K562 (cell line): Measurements from ENCODE around the gene MYL12B. TPM values are rescaled to one million over a fixed set of nuclear protein-coding genes. Genes with fewer than 3 reads are reported as not detected.

Experiments
- ATAC-seq: fragments of 200-7000 bp; cut with Tn5 transposase; 3 replicates; pipeline ENCODE4 v1.9.1; 2020; ENCODE audit warnings: moderate library complexity
- BruUV-seq: library from RNA; stranded (reverse); fragments of 400-500 nt; replicated peaks from 2 replicates; lab custom pipeline; 2021; lab: Mats Ljungman, UMichigan
- CTCF ChIA-PET: fragments of 300-600 bp; formaldehyde crosslinking; extraction: SDS; loops from one replicate; lab custom pipeline; 2021; ENCODE audit warnings: low intra/inter-chr PET ratio; lab: Yijun Ruan, JAX
- POLR2A ChIA-PET: fragments of 300-600, 350-650 bp; sonication (Branson Sonifier 250); formaldehyde crosslinking; extraction: SDS; loops from one replicate; lab custom pipeline; 2021; ENCODE audit warnings: antibody characterized with exemption, inconsistent platforms; lab: Yijun Ruan, JAX
- DNase-seq, 4 experiments: peaks; one replicate each; pipeline versions ENCODE4 v3.0.0 to v3.0.0-alpha.2; 2011 to 2018; ENCODE audit warnings: low spot score in 3 of 4, mixed read lengths in 3 of 4; ENCODE audit errors: extremely low read depth in 1 of 4
- FAIRE-seq: peaks from 2 replicates; lab custom pipeline; 2011; peaks lifted over from hg19 to GRCh38; lab: Jason Lieb, UNC
- H2AFZ ChIP-seq: 2 replicates; pipeline ENCODE4 v1.6.0; 2011; ENCODE audit warnings: low read depth, low read length, control low read depth, inconsistent platforms
- H3K27ac ChIP-seq: fragments of 200-600 bp; 3 replicates; pipeline ENCODE4 v1.8.0; 2011; ENCODE audit warnings: low read depth, mild to moderate bottlenecking, control low read depth, inconsistent platforms, low read length, moderate library complexity, mixed read lengths; ENCODE audit errors: extremely low read depth
- H3K27me3 ChIP-seq, 2 experiments: fragments of 300-600 bp in 1 of 2; 2 replicates in 1 of 2; 3 replicates in 1 of 2; pipeline versions ENCODE4 v1.6.0 to v1.8.0; 2011; ENCODE audit warnings: inconsistent platforms in 2 of 2, low read length in 2 of 2, mild to moderate bottlenecking in 1 of 2, mixed read lengths in 1 of 2, moderate library complexity in 1 of 2; ENCODE audit not compliant: control insufficient read depth in 2 of 2, insufficient read depth in 2 of 2
- H3K36me3 ChIP-seq: fragments of 300-600 bp; 3 replicates; pipeline ENCODE4 v1.8.0; 2011; ENCODE audit warnings: mild to moderate bottlenecking, low read length, inconsistent platforms; ENCODE audit not compliant: control insufficient read depth, insufficient read depth
- H3K4me1 ChIP-seq, 2 experiments: fragments of 200-600 bp in 1 of 2; replicated peaks in 1 of 2; 2 replicates in 1 of 2; 3 replicates in 1 of 2; pipeline versions ENCODE4 v1.5.1 to v1.8.0; 2011; ENCODE audit warnings: inconsistent platforms in 2 of 2, low read length in 2 of 2, mild to moderate bottlenecking in 1 of 2, mixed read lengths in 1 of 2, moderate library complexity in 1 of 2; ENCODE audit not compliant: control insufficient read depth in 2 of 2, insufficient read depth in 2 of 2
- H3K4me2 ChIP-seq: 2 replicates; pipeline ENCODE4 v1.6.1; 2011; ENCODE audit warnings: low read length, control low read depth, inconsistent platforms, mixed read lengths; ENCODE audit not compliant: insufficient read depth
- H3K4me3 ChIP-seq: fragments of 200-600 bp; sonication (generic), shearing (Covaris generic); 2 replicates; pipeline ENCODE4 v1.5.1; 2016; ENCODE audit warnings: control low read depth, inconsistent platforms
- H3K79me2 ChIP-seq: fragments of 200-600 bp; 3 replicates; pipeline ENCODE4 v1.8.0; 2011; ENCODE audit warnings: low read length, inconsistent platforms; ENCODE audit not compliant: control insufficient read depth, insufficient read depth
- H3K9ac ChIP-seq, 2 experiments: 2 replicates each; pipeline versions ENCODE4 v1.6.0 to v1.6.1; 2011; ENCODE audit warnings: low read depth in 2 of 2, low read length in 2 of 2, control low read depth in 1 of 2, inconsistent platforms in 1 of 2, mild to moderate bottlenecking in 1 of 2, mixed read lengths in 1 of 2; ENCODE audit not compliant: insufficient read depth in 1 of 2
- H3K9me1 ChIP-seq: one replicate; pipeline ENCODE4 v1.6.0; 2011; ENCODE audit warnings: inconsistent platforms, mild to moderate bottlenecking, low read length, moderate library complexity; ENCODE audit not compliant: control insufficient read depth, insufficient read depth
- H3K9me3 ChIP-seq: replicated peaks from 2 replicates; pipeline ENCODE4 v1.5.1; 2011; ENCODE audit warnings: low read depth, low read length, inconsistent platforms; ENCODE audit not compliant: control insufficient read depth, insufficient read depth
- H4K20me1 ChIP-seq: replicated peaks from 2 replicates; pipeline ENCODE4 v1.6.1; 2011; ENCODE audit warnings: low read length, inconsistent platforms, mixed read lengths; ENCODE audit not compliant: control insufficient read depth, insufficient read depth
- CHAMP1 ChIP-seq: fragments of 450-650 bp; IDR thresholded peaks from 2 replicates; pipeline ENCODE4 v1.6.1; 2016; ENCODE audit warnings: mild to moderate bottlenecking
- DDX20 ChIP-seq: fragments of 450-650 bp; IDR thresholded peaks from 2 replicates; pipeline ENCODE4 v1.6.1; 2016; ENCODE audit warnings: missing genetic modification characterization, low read depth, mild to moderate bottlenecking, missing compliant biosample characterization, moderate library complexity
- DIDO1 ChIP-seq: fragments of 450-650 bp; IDR thresholded peaks from 2 replicates; pipeline ENCODE4 v1.6.1; 2016; ENCODE audit warnings: low read depth, missing biosample characterization, missing genetic modification characterization
- EGR1 ChIP-seq: fragments of 450-650 bp; conservative IDR thresholded peaks from 2 replicates; pipeline ENCODE4 v1.6.1; 2017; ENCODE audit warnings: mild to moderate bottlenecking
- ELF4 ChIP-seq: fragments of 450-650 bp; formaldehyde crosslinking; IDR thresholded peaks from 2 replicates; pipeline ENCODE4 v1.4.0; 2022; ENCODE audit warnings: missing genetic modification characterization
- EP400 ChIP-seq: fragments of 450-650 bp; IDR thresholded peaks from 2 replicates; pipeline ENCODE4 v1.6.1; 2017; ENCODE audit warnings: antibody characterized with exemption, mild to moderate bottlenecking, moderate library complexity
- ESRRA ChIP-seq: fragments of 450-650 bp; IDR thresholded peaks from 2 replicates; pipeline ENCODE4 v1.6.1; 2014; ENCODE audit warnings: low read depth, mild to moderate bottlenecking, moderate library complexity, borderline replicate concordance
- HNRNPLL ChIP-seq: fragments of 200-400 bp; formaldehyde crosslinking; IDR thresholded peaks from 2 replicates; pipeline ENCODE4 v1.6.1; 2017; ENCODE audit warnings: low read length, low read depth, mild to moderate bottlenecking; ENCODE audit not compliant: poor library complexity, severe bottlenecking
- JUN ChIP-seq, 2 experiments: sonication (generic) in 1 of 2; formaldehyde crosslinking in 1 of 2; IDR thresholded peaks; 2 replicates each; pipeline versions ENCODE4 v1.6.1 to v1.8.0; 2012 to 2022; ENCODE audit warnings: borderline replicate concordance in 2 of 2, mild to moderate bottlenecking in 2 of 2, improper control_type of control experiment in 1 of 2, low read depth in 1 of 2, low read length in 1 of 2, missing genetic modification reagents in 1 of 2
- MYNN ChIP-seq, 2 experiments: sonication (generic); formaldehyde crosslinking in 1 of 2; IDR thresholded peaks; 2 replicates each; pipeline versions ENCODE4 v1.5.0 to v1.6.1; 2016 to 2020; ENCODE audit warnings: antibody characterized with exemption in 1 of 2, missing genetic modification reagents in 1 of 2
- PHB2 ChIP-seq: fragments of 450-650 bp; IDR thresholded peaks from 2 replicates; pipeline ENCODE4 v1.6.1; 2017; ENCODE audit warnings: low read depth
- RB1 ChIP-seq: fragments of 450-650 bp; IDR thresholded peaks from 2 replicates; pipeline ENCODE4 v1.6.1; 2017; ENCODE audit warnings: low read depth, mild to moderate bottlenecking
- SMAD3 ChIP-seq: fragments of 450-650 bp; formaldehyde crosslinking; conservative IDR thresholded peaks from 2 replicates; pipeline ENCODE4 v1.4.0; 2020; ENCODE audit warnings: mild to moderate bottlenecking
- YBX1 ChIP-seq: fragments of 450-650 bp; IDR thresholded peaks from 2 replicates; pipeline ENCODE4 v1.7.1; 2016; ENCODE audit warnings: mild to moderate bottlenecking
- ZC3H4 ChIP-seq: sonication (generic); formaldehyde crosslinking; IDR thresholded peaks from 2 replicates; pipeline ENCODE4 v1.9.0; 2021; ENCODE audit warnings: missing genetic modification reagents, borderline replicate concordance
- ZNF212 ChIP-seq: fragments of 450-650 bp; formaldehyde crosslinking; IDR thresholded peaks from 2 replicates; pipeline ENCODE4 v1.4.0; 2020; ENCODE audit warnings: mild to moderate bottlenecking
- ZNF511 ChIP-seq: sonication (generic); formaldehyde crosslinking; IDR thresholded peaks from 2 replicates; pipeline ENCODE4 v1.8.0; 2022; ENCODE audit warnings: mild to moderate bottlenecking, missing genetic modification reagents
- ZNF551 ChIP-seq: fragments of 250-450 bp; sonication (Bioruptor Pico); IDR thresholded peaks from 2 replicates; pipeline ENCODE4 v1.5.0; 2021; ENCODE audit warnings: mild to moderate bottlenecking, moderate library complexity
- WGBS: fragments of 100-300 bp; shearing (Covaris generic); methylation state at CpG from one replicate; pipeline ENCODE4 v1.1.6; 2016; ENCODE audit warnings: low coverage, mixed read lengths; ENCODE audit not compliant: insufficient coverage; ENCODE audit errors: missing lambda C conversion rate; 5-methylcytosine and 5-hydroxymethylcytosine counted together
- in situ Hi-C: fragments of 300-500 bp; cut with MboI; formaldehyde crosslinking; loops from 4 replicates; pipeline ENCODE4 v1.15.0; 2018; ENCODE audit warnings: inconsistent platforms, mixed read lengths
- intact Hi-C: fragments of 100-400 bp; cut with micrococcal nuclease; formaldehyde crosslinking; loops from 2 replicates; pipeline ENCODE4 v1.14.2; 2022
- polyA plus RNA-seq, 8 experiments: library from polyadenylated mRNA; depleted of rRNA in 4 of 8; stranded (reverse) in 5 of 8; unstranded in 3 of 8; fragments of >200 nt; fragmentation: Nextera tagmentation in 2 of 8; fragmentation: Illumina TruSeq in 1 of 8; extraction: Ambion mirVana in 2 of 8; extraction: Trizol in 1 of 8; gene quantifications; 2 replicates each; pipeline versions ENCODE4 v1.2.1 to v1.2.3, GENCODE V29; 2011 to 2014; ENCODE audit warnings: inconsistent platforms in 1 of 8, missing spikeins in 1 of 8
- total RNA-seq, 7 experiments: library from RNA; depleted of rRNA in 6 of 7; stranded (reverse); fragments of >200 nt in 6 of 7; fragmentation: Illumina TruSeq in 2 of 7; extraction: Trizol in 2 of 7; gene quantifications; 2 replicates each; pipeline versions ENCODE4 v1.2.1 to v1.2.3, GENCODE V29; 2011 to 2021; ENCODE audit warnings: low replicate concordance in 1 of 7

MYL12B gene
- total and polyA plus RNA-seq, 9 of the 15 experiments (the other 6 are each of a cell fraction or from before 2014, with no cell fraction given) = 220 to 995 (median 463) TPM

- TF ChIP-seq ZNF511 (CRISPR knock-in tag) = no peak
- no peak for TF ChIP-seq DDX20 (tag)
- TF ChIP-seq SMAD3 = no peak
Observed at GRCh38 chr18:3260995-3261372, 949 bp upstream of the MYL12B start (continued).

- H3K27me3 ChIP-seq = no peaks in the 10 kb centered on the region
- H3K36me3 ChIP-seq = peaks cover 25% of the 10 kb centered on the region
- intact Hi-C loops = loop anchor here (2.0 to 5.0 kb wide), 2 partner anchors 14 to 400 kb away; no protein-coding TSS in a partner anchor
- peak overlapping the region; percentile 86 to 97 for H3K9ac ChIP-seq
- peak overlapping the region; percentile 97 for H3K27ac ChIP-seq
- DNase-seq = peak in 3 of 4 experiments; percentile 60 to 88 (median 88)
- peak; percentile 15 for FAIRE-seq
- H2AFZ ChIP-seq = peak overlapping the region; percentile 96
- peaks cover 6% of the 10 kb centered on the region for H3K9me1 ChIP-seq
- no TSS peak for BruUV-seq
- H3K9me3 ChIP-seq = no peaks in the 10 kb centered on the region
- H3K79me2 ChIP-seq = peaks cover 70% of the 10 kb centered on the region
- POLR2A ChIA-PET = interaction anchor here (0.7 to 3.5 kb wide), 12 partner anchors 8 to 402 kb away, joined by 3 to 26 read pairs (median 4); partner anchors contain the start of genes MYL12A and TGIF1
- H3K4me1 ChIP-seq = peaks cover 25 to 44% of the 10 kb centered on the region in 2 experiments
- H4K20me1 ChIP-seq = peaks cover 49% of the 10 kb centered on the region
- H3K4me2 ChIP-seq = peak overlapping the region; percentile 88
- under 1% methylated on average over 66 of the region's 69 CpGs for WGBS
- CTCF ChIA-PET = no interaction called here
- in situ Hi-C loops = no loop called here
- ATAC-seq = peak; percentile 57
- peak overlapping the region; percentile 84 for H3K4me3 ChIP-seq
- no peak for TF ChIP-seq YBX1
- TF ChIP-seq PHB2 = no peak
- no peak for TF ChIP-seq DIDO1 (tag)
- no peak for TF ChIP-seq ZNF551 (CRISPR knock-in tag)
- TF ChIP-seq EGR1 = peak; percentile 34; the same call in 1 of the 2 replicates
- TF ChIP-seq ESRRA = no peak
- TF ChIP-seq HNRNPLL = peak; percentile 8
- no peak; the same call in 1 of the 2 replicates for TF ChIP-seq RB1
- no peak for TF ChIP-seq JUN (IDR thresholded peaks at IDR 0.05; ENCODE audit: borderline replicate concordance, low read depth, low read length)
- 0 out of 2 replicates have a peak, but pooled peaks have one; percentile 26 for TF ChIP-seq JUN (CRISPR knock-in tag; IDR thresholded peaks at IDR 0.05; ENCODE audit: borderline replicate concordance)
- TF ChIP-seq EP400 = peak; percentile 33
- no peak for TF ChIP-seq ZC3H4 (CRISPR knock-in tag)
- TF ChIP-seq CHAMP1 = no peak
- no peak for TF ChIP-seq MYNN (IDR thresholded peaks at IDR 0.05)
- no peak for TF ChIP-seq MYNN (CRISPR knock-in tag; IDR thresholded peaks at IDR 0.05)
- TF ChIP-seq ELF4 (CRISPR knock-in tag) = no peak; the same call in 1 of the 2 replicates
- no peak for TF ChIP-seq ZNF212 (CRISPR knock-in tag)
Observed at GRCh38 chr18:3262234-3263131, 550 bp downstream of the MYL12B start.
